Hindlimb muscle (tissue), 1 donor: Measurements from ENCODE around the gene RNF13. TPM values are rescaled to one million over a fixed set of nuclear protein-coding genes. Genes with fewer than 3 reads are reported as not detected.

Experiments used
- DNase-seq: peaks from one replicate; pipeline ENCODE4 v3.0.0-alpha.2; 2013
- polyA plus RNA-seq: library from polyadenylated mRNA; unstranded; fragments of 120-200 nt; gene quantifications from one replicate; pipeline ENCODE4 v1.2.1, GENCODE V29; 2013; ENCODE audit not compliant: insufficient read length

RNF13 gene
- polyA plus RNA-seq, 1 donor, result 34.9 TPM

DNA sequence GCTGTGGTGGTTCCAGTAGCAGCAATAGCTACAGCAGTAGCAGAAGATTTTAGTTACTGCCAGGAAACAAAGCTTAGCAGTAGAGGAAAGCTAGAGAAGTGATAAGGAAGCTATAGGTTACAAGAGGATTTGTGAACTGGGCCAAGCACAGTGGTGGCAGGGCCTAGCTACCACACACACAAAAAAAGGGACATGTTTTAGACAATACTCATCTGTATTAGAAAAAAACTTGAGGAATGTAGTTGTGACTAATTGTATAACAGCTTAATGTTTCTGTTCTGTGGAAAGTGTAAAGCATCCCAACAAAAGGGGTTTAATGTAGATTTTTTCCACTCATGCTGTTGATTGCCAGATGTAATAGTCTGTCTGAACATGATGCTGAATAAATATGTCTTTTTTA lies 187.6 kb downstream of the RNF13 start:
- no peak for DNase-seq

DNA sequence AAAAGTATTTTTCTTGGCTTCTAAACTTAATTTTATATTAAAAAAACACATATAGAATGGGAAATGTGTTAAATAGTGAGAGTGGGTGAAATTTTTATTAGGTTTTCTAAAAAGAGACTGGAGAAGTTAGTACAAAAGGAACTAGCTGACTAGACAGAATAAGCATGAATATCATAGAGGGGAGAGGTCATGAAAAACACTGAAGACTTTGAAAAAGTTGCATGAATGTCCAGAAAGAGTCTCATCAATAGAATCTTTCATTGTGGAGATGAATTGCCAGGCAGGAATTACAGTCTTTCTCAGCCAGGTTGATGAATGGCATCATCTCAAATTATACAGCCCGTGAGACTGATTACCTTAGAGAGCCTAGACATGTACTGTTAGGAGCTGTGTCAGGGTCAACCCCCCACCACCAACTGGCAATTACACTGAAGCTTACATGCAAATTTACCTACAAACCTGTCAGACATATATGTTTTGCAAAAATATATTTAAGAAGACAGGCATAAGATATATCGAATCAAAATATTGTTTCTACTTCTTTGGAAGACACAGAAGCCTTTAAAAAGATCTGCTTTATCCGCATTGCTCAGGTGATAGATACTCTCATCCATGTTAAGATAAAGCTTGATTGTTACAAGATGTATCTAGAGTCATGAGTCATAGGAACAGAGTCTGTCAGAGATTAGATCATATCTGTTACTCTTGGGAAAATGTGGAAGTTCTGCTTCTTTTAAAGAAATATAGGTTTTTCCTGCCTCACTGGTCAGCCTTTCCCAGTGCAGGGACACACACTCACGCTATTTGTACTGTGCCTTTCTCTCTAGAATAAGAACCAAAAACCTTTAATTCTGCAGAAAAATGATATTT lies 192.5 kb downstream of the RNF13 start:
- DNase-seq, result no peak

DNA sequence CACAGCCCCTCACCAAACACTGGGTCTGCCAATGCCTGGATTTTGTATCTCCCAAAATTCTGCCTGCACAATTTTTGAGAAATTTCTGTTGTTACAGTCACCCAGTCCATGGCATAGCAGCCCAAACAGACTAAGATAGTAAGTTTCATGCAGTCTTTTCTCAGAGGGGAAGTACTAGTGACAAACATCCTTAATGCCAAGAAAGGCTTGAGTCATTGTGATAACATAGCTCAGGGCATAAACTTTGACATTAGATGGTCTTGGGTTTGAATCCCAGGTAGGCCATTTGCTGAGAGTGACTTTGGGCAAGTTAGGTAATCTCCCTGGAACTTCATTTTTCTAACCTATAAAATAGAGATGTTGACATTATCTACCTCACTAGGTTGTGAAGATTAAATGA lies 193.8 kb downstream of the RNF13 start:
- no peak for DNase-seq

Other genes starting within 250 kb of the RNF13 start
- gene WWTR1, start 155.2 kb upstream of the RNF13 start, polyA plus RNA-seq, result 85.2 TPM
- gene COMMD2, start 60.7 kb upstream of the RNF13 start, polyA plus RNA-seq, result 28.3 TPM
- not detected for gene ANKUB1, start 20.7 kb upstream of the RNF13 start, polyA plus RNA-seq
- gene PFN2, start 157.7 kb downstream of the RNF13 start, polyA plus RNA-seq, result 211 TPM